Measurements from ENCODE around the gene UBAP1. TPM values are rescaled to one million over a fixed set of nuclear protein-coding genes. Genes with fewer than 3 reads are reported as not detected.

UBAP1 gene
- total and polyA plus RNA-seq, 2 of the 4 experiments (the other 2 are of a cell fraction): 30.6 to 37.0 TPM

GRCh38 chr9:34256987-34257585 is 78.2 kb downstream of the UBAP1 start:
- ChIA-PET POLR2A (ENCODE audit: unreplicated experiment) (no interaction called here), CTCF (no interaction called here)
- H2AK9ac ChIP-seq (replicated peaks; ENCODE audit: low read depth, low read length, poor library complexity): no peak overlapping the region
- ATAC-seq (ENCODE audit: low read depth): no peak
- intact Hi-C loops (cut with micrococcal nuclease) (no loop called here), dilution Hi-C loops (cut with HindIII; ENCODE audit: low sequenced_read_pairs, unreplicated experiment) (no loop called here), in situ Hi-C loops (cut with MboI; ENCODE audit: low sequenced_read_pairs) (no loop called here)
- H3K27ac ChIP-seq (ENCODE audit: insufficient read depth, low read length): no peak overlapping the region
- H4K20me1 ChIP-seq (ENCODE audit: insufficient read depth, low read length): no peaks in the 10 kb centered on the region
- H3K9me1 ChIP-seq (ENCODE audit: insufficient read depth, low read length): peaks cover 6% of the 10 kb centered on the region; the same call in 1 of the 2 replicates
- H3K23ac ChIP-seq (ENCODE audit: low read depth, low read length): no peak overlapping the region
- no peak overlapping the region for H3K14ac ChIP-seq (replicated peaks; ENCODE audit: low read depth, low read length)
- H3K4me2 ChIP-seq (ENCODE audit: low read depth, low read length): no peak overlapping the region
- H3K9me3 ChIP-seq (ENCODE audit: control insufficient read depth, insufficient read depth, low read length): no peaks in the 10 kb centered on the region
- H4K5ac ChIP-seq (ENCODE audit: low read depth, low read length): no peak overlapping the region
- H3K4ac ChIP-seq (ENCODE audit: low read depth, low read length): no peak overlapping the region
- H2BK5ac ChIP-seq (ENCODE audit: low read depth, low read length, poor library complexity, severe bottlenecking): no peak overlapping the region
- no peak overlapping the region for H2BK120ac ChIP-seq (ENCODE audit: low read depth, low read length)
- H2BK15ac ChIP-seq (ENCODE audit: low read depth, low read length): no peak overlapping the region
- TF ChIP-seq BHLHE40 (IDR thresholded peaks at IDR 0.05; ENCODE audit: low read depth, low read length) (no peak), RAD21 (IDR thresholded peaks at IDR 0.05; ENCODE audit: low read length) (no peak), CHD1 (IDR thresholded peaks at IDR 0.05; ENCODE audit: low read depth, low read length) (no peak), SMC3 (IDR thresholded peaks at IDR 0.05; ENCODE audit: low read depth, low read length) (no peak), CEBPB (IDR thresholded peaks at IDR 0.05; ENCODE audit: low read depth, low read length) (no peak), NFE2L2 (IDR thresholded peaks at IDR 0.05; ENCODE audit: low read depth, low read length) (no peak), FOS (IDR thresholded peaks at IDR 0.05; ENCODE audit: low read depth, low read length) (no peak), MAFK (IDR thresholded peaks at IDR 0.05; ENCODE audit: low read depth, low read length) (no peak), MAZ (IDR thresholded peaks at IDR 0.05; ENCODE audit: borderline replicate concordance, low read depth, low read length) (no peak)
- TF ChIP-seq, protein P1, sequence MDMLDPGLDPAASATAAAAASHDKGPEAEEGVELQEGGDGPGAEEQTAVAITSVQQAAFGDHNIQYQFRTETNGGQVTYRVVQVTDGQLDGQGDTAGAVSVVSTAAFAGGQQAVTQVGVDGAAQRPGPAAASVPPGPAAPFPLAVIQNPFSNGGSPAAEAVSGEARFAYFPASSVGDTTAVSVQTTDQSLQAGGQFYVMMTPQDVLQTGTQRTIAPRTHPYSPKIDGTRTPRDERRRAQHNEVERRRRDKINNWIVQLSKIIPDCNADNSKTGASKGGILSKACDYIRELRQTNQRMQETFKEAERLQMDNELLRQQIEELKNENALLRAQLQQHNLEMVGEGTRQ (IDR thresholded peaks at IDR 0.05; ENCODE audit: low read depth, low read length): no peak
- no peaks in the 10 kb centered on the region for H3K27me3 ChIP-seq (ENCODE audit: control insufficient read depth, insufficient read depth, low read length)
- H3K4me3 ChIP-seq (ENCODE audit: insufficient read depth, low read depth, low read length): no peak overlapping the region
- 62% methylated on average over 5 of the region's 11 CpGs; no CpG with 5 or more reads in 1 of the 2 experiments for WGBS, 2 experiments (ENCODE audit: extremely low coverage in 2 of 2, insufficient read length in 1 of 2)
- no peak for DNase-seq
- H2BK20ac ChIP-seq (ENCODE audit: low read depth, low read length): no peak overlapping the region
- H3K56ac ChIP-seq (ENCODE audit: extremely low read depth, insufficient read depth, low read length): no peak overlapping the region
- no peak overlapping the region for H4K8ac ChIP-seq (ENCODE audit: low read depth in 2 of 2, low read length in 2 of 2)
- H2AK5ac ChIP-seq (ENCODE audit: low read depth, low read length): no peak overlapping the region; the same call in 1 of the 2 replicates
- H3K4me1 ChIP-seq (ENCODE audit: control insufficient read depth, insufficient read depth, low read length): peaks cover 22% of the 10 kb centered on the region
- no peak overlapping the region for H3K18ac ChIP-seq (ENCODE audit: low read depth, low read length)
- no peak overlapping the region for H2AFZ ChIP-seq (replicated peaks; ENCODE audit: low read length, poor library complexity)
- peaks cover 7% of the 10 kb centered on the region for H3K36me3 ChIP-seq (ENCODE audit: control insufficient read depth, insufficient read depth, low read length)
- no TSS peak for BruUV-seq (replicated peaks)
- H3K79me1 ChIP-seq (ENCODE audit: low read depth in 1 of 2, low read length in 2 of 2): peaks cover 0 to 29% of the 10 kb centered on the region in 2 experiments; a peak in 2 of 4 replicates
- H3K9ac ChIP-seq (ENCODE audit: low read depth, low read length): no peak overlapping the region
- H4K91ac ChIP-seq (ENCODE audit: insufficient read depth, low read depth, low read length): no peak overlapping the region

Measured in IMR-90 (cell line).